Middle frontal gyrus (tissue), 1 donor: ENCODE data around the gene BRD1.

Experiments used
- DNase-seq: peaks from one replicate; pipeline ENCODE4 v3.0.0-alpha.2; 2015; ENCODE audit warnings: low spot score; ENCODE audit errors: extremely low spot score

Gene BRD1

DNA sequence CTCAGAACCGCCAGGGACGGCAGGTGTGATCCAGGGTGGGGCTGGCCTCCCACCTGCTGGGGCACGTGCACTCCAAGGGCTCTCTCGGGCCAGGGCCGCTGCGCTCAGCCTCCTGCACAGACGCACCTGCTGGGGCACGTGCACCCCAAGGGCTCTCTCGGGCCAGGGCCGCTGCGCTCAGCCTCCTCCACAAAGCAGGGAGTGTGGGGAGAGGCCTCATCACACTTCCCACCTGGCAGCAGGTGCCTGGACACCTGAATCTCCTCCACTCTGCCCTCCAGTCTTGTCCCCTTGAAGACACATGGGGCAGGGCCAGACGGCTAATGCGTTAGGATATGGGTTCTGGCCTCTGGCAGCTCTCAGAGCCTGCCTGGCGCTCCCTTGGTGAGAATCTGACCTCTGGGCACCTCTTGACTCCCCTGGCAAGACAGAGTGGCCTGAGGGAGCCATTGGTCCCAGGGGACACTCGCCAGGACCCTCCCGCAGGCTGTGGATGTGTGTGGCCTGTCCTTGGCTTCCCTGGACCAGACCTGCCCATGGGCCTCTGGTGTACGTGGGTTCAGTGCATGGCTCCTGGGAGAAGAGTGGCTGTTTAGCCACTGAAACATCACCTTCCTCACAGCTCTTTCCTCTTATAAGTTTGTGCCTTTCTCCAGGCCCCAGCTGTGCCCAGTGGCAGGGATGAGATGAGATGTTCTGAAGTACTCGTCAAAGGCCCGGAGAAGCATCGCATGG is 73.5 kb downstream of the BRD1 start:
- no peak for DNase-seq

DNA sequence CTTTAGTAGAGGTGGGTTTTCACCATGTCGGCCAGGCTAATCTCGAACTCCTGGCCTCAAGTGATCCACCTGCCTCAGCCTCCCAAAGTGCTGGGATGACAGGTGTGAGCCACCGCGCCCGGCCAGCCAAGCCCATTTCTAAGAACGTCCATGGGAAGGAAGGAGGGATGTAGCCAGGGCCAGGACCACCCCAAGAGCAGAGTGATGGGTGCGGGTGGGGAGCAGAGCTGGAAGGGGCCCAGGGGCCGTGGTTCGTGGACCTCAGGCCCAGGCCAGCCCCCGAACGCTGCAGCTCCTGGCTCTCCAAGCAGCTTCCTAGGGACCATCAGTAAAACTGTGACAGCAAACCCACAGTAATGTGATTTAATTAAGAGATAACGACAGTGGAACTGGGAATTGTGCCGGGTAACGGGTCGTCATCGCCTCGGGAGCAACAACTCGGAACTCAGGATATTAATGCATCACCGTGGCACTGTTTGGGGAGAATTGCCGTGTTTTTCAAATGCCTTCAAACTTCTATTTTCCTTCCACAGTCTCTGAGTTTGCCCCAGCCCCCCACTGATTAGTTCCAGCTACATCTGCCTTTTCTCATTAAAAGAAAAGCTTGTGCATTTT is 74.3 kb downstream of the BRD1 start:
- DNase-seq, result no peak

DNA sequence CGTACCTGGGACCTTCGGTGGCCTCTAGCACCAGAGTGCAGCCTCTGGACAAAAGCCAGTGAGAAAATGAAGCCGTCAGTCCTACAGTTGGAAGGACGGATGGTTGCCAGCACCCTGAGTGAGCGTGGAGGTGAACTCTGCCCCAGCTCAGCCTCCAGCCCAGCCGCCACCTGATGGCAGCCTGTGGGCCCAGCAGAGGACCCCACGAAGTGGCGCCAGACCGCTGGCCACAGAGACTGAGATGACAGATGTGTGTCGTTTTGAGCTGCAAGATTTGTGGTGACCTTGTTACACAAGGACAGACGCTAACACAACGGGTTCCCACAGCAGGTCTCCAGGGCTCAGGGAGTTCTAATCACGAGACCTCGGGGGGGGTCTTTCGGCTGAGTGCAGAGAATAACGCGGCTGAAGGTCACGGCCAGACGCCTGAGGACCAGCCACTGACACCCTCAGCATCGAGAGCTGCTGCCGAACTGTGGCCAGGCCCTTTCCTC is 75.0 kb downstream of the BRD1 start:
- no peak for DNase-seq

DNA sequence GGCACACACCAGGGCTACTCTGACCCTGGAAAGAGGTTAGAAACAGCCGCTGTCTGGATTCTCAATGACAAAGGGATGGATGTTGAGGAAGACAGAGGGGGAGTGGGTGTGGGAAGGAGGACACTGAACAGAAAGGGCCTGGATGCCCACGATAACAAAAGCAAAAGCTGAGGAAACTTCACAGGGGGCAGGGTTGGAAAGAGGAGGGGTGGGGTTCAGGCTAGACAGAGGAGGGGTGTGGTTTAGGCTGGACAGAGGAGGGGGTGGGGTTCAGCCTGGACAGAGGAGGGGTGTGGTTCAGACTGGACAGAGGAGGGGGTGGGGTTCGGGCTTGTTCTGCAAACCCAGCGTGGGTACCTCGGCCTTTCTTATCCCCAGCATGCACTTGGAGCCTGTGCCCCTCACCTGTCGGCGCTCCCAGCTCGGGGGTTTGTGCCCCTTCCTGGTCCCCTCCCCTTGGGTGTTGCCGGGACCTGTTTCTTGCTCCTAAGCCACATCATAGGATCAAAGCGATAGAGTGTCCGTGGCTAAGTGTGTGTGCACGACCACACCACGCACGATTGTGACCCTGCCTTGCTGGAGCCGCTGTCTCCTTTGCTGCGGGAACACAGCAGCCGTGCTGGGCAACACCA is 75.6 kb downstream of the BRD1 start:
- no peak for DNase-seq

DNA sequence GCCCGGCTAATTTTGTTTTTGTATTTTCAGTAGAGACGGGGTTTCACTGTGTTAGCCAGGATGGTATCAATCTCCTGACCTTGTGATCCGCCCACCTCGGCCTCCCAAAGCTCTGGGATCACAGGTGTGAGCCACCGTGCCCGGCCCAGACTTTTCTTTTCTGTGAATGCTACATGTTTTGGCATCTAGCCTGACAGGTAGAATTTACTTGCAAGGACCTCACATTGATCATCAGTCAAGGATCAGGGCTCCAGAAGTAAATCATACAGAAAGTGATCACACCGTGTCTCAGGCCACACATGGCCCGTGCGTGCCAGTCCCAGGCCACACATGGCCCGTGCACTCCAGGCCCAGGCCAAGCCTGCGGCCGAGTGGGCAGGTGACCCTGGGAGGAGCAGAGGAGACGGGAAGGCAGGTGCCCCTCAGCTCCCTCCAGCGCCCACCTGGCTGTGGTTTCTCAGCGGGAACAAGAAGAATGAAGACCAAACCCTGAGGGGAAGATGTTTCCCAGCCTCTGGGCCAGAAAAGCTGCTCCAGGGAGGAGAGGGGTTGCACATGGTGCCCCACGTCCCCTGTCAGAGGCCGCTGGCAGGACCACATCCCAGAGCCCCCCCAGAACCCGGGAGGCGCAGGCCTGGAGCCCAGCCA is 76.2 kb downstream of the BRD1 start:
- no peak for DNase-seq

DNA sequence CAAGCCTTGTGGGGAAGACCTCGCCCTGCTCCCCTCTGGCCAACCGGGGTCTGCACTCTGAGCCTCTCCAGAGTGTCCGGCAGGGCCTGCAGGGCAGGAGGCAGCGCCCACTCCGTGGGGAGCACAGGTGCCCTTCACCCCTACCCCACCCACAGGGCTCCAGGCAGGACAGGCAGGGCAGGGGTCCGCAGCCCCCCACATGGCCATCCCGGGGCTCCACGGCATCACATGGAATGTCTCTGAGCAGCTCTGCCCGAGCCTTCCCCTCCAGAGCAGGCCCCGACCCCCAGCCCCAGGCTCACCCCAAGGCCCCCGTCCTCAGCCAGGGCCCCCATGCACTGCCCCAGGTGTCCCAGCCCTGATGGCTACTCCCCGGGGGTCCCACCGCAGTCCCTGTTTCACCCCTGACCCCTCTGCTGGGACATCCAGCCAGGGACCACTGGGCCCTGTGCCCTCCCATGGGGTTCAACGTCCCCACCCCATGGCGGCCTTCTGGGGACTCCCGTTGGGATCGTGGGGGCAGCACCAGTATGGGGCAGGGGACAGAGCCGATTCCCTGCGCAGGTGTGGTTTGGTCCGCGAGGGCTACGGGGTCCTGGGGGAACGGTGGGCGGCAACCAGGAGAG is 77.7 kb downstream of the BRD1 start:
- DNase-seq, result no peak

DNA sequence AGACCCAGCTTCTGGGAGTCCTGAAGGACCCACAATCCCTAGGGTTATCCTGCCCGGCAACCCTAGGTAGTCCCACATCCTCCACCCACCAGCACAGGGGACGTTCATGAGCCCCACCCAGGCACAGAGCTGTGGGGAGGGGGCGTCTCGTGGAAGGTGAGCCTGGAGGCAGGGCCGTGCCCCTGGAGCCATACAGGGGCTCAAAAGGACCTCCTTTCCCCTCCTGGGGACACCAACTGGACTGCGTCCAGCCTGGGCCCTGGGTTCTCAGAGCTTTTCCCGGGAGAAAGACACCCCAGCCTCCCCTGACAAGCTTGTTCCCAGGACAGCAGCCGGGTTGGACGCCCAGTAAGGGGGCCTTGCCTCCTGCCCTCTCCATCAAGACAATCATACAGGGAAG is 78.4 kb downstream of the BRD1 start:
- DNase-seq, result no peak

DNA sequence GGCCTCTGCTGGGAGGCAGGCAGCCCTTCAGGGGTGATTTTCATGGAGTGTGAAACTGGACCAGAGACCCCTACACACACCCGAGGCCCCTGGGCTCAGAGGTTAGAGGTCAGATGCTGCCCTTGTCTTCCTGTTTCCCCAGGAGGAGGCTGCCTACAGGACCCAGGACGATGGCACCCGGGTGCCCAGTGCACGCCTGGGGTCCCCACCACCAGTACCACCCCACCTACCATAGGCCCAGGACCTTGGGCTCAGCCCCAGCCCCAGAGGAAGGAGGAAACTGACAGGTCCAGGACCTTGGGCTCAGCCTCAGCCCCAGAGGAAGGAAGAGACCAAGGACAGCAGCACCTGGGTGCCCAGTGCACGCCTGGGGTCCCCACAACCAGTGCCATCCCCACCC is 79.2 kb downstream of the BRD1 start:
- no peak for DNase-seq

DNA sequence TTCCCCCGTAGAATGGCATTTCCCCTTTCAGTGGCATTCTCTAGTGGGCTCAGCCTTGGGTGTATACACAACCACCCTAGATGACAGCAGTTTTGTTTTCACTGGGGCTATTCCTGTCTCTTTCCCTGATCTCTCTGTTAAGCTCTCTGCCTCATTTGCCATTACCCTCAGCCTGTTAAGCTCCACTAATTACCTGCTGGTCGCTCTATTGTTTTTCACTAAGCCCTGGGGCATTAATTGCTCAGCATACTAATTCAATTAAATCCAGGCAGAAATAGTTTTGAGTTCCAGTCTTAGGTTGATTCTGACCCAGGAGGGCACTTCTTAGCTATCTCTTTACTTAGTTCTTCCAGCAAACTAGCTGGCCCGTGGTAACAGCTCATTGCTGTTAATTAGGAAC is 80.0 kb downstream of the BRD1 start:
- no peak for DNase-seq

DNA sequence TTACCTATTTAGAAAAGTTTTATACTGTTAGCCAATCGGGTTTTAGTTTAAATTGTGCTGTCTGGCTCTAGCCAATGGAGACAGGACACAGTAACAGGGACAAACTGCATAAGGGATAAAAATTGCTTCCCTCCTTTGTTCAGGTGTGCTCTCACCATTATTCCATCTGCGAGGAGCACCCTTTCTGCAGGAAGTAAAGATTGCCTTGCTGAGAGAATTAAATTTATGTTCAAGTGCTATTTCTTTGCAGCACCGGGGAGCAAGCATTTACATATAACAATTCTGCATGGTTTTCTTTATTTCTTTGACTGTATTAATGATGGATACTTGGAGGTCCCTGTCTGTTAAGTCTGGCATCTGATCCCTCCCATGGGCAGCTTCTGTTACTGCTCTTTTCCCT is 80.5 kb downstream of the BRD1 start:
- no peak for DNase-seq

DNA sequence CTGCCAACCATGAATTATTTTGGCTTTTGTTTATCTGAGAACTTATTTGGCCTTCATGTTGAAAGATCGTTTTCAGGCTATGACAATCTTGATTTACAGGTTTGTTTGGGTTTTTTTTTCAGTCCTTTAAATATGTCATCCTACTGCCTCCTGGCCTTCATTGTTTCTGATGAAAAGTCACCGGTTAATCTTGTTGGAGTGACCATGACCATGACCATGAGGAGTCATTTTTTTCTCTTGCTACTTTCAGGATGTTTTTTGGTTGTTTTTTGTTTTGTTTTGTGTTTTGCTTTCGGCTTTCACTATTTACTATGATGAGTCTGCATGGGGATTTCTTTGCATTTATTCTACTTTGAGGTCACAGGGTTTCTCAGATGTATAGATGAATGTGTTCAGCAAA is 81.6 kb downstream of the BRD1 start:
- DNase-seq, result no peak

DNA sequence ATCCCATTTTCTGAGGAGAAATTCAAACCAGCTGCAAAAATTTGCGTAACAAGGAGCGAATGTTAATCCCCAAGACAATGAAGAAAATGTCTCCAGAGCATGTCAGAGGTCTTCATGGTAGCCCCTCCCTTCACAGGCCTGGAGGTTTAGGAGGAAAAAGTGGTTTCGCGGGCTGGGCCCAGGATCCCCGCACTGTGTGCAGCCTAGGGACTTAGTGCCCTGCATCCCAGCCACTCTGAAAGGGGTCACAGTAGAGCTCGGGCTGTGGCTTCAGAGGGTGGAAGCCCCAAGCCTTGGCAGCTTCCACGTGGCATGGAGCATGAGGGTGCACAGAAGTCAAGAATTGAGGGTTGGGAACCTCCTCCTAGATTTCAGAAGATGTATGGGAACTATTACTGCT is 87.4 kb downstream of the BRD1 start:
- no peak for DNase-seq

DNA sequence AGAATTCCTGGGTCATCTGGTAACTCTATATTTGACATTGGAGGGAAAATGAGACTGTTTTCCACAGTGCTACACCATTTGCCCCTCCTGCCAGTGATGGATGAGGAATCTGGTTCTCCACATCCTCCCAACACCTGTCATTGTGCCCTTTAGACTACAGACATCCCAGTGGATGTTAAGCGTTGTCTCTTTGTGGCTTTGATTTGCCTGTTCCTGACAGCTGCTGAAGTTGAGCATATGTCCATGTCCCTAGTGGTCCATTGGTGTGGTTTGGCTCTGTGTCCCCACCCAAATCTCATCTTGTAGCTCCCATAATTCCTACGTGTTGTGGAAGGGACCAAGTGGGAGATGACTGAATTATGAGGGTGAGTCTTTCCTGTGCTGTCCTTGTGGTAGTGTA is 88.5 kb downstream of the BRD1 start:
- DNase-seq, result no peak

DNA sequence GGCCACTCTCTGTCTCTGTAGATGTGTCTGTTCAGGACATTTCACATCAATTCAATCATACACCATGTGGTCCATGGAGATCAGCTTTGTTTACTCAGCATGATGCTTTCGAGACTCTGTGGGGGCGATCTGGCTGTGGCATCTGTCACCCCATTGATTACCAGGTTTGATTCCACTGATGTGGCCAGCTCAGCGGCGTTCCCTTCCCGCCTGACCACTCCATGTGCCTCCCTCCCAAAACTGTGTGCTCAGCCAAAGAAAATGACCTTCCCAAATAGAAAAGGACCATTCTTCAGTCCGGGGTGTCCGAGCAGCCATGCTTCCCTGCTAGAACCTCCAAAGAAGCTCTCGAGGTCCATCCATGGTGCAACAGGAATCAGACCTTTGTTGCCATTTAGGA is 89.1 kb downstream of the BRD1 start:
- no peak for DNase-seq

DNA sequence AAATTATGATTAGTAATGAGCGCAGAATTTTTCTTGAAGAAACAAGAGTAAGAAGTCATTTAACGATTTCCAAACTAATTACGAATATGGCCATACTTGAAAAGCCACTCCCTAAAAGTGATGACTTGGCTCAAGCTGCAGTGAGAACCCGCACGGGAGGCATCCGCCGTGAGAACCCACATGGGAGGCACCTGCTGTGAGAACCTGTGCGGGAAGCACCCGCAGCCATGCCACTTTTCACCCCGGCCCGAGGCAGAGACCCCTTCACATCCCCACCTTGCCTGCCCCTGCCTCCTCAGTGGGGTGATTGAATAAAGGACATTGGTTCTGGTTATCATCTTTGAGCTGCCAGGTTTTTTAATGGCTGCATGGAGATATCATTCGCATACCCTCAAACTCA is 89.7 kb downstream of the BRD1 start:
- no peak for DNase-seq

DNA sequence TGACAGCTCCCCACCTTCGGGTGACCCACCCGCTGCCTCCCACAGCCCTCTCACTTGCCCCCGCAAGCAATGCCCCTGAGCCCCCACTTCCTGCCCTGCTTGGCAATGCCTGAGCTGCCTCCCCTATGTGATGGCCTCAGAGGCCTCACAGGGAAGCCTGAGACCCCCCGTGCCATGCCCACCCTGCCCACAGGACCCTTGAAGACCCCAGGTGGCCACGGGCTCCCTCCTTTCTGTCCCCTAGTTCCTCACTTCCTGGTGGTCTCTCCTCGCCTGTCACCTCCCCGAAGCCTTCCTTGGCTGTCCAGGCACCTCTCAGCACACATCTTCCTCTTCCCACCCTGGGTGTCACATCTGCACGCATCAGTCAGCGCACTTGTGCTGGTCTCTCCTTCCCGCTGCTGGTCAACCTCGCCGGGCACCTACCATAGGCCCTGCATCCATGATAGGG is 90.5 kb downstream of the BRD1 start:
- no peak for DNase-seq

DNA sequence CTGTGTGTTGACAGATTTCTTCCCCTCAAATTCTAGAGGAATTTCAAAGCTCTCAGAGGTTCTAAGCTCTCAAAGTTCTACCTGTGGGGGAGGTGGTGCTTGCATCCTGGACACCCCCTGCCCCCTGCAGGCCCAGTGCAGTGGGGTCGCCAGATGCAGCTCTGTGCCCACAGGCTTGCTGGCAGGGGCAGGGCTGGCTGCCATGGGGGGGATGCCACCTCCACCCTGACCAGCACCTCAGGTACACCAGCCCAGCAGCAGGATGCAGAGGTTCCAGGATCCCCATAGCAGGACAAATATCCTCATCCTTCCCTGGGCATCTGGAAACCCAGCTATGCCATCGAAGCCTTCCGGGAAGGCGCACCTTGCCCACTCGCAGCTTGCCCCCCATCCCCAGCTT is 91.1 kb downstream of the BRD1 start:
- DNase-seq, result no peak

DNA sequence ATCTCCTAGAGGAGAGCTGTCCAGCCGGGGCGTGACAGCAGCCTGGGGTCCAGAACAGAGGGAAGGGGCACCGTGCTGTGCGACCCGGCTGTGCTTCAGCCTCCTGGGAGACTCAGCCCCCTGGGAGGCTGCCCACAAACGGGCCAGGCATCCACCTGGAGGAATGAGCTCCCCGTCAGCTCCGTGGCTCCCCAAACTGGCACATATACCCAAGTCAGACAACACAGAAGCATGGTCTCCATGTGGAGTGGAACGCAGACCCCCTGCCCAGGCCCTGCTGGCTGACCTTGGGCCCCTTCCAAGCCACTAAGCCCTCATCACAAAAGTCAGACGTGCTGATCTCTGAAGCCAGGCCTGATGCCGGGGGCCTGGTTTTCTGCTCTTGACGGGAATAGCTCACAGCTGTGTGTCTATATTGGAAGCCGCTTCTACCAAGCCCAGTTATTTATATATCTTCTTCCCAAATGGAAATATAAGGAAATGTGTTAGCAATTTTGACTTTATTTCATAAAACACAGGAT is 91.7 kb downstream of the BRD1 start:
- no peak for DNase-seq

DNA sequence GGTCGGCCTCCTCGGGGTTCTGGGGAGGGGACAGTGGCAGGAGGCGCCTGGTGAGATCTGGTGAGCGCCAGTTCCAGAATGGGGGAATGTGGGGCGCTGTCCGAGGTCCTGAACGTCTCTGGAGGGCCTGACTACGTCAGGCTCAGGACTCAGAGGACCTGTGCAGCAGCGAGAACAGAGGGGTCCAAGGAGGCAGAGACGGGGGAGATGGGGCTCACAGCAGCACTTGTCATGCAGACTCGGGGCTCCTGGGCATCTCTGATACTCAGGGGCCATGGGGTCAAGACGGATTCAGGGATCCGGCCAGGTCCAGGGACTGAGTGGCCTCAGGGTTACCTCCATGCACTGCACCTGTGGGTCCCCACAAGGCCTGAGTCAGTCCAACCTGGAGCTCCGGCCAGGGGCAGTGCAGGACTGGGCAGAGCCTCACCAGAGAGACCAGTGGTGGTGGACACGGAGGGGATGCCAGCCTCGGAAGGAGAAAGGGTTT is 92.2 kb downstream of the BRD1 start:
- DNase-seq, result no peak

DNA sequence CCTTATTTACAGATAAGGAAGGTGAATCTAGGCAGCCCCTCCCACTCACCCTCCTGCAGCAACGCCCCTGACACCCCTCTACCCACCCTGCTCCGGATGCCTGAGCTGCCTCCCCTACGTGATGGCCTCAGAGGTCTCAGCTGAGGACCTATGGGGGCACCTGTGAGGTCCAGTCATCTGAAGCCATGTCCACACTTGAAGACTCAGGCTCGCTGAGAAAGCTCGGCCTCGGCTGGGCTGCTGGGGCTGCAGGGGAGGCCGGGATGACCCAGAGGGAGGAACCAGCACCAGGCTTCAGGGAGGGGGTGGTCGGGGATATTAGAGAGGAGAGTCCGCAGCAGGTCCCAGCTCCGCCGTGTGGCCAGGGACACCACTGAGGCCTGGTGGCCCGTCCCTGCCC is 92.8 kb downstream of the BRD1 start:
- DNase-seq, result no peak

DNA sequence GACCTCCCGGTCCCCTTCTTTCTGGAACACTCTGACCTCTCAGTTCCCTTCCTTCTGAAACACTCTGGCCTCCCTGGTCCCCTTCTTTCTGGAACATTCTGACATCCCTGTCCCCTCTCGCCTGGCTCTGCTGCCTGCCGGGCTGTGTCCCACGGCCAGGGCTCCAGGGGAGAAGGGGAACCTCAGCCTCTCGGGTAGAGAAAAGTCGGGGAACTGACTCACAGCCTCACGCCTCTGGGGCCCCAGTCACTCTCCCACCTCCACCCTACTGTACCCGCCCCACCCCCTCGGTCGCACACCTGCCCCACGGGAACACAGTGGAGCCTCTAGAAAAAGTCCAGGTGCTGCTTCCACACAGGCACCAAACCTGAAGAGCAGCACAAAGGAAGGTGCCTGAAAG is 93.3 kb downstream of the BRD1 start:
- DNase-seq, result no peak
